ENCODE results near the gene PODN. TPM values are rescaled to one million over a fixed set of nuclear protein-coding genes. Genes with fewer than 3 reads are reported as not detected.
A peak's percentile ranks its signal among the peaks of the same experiment; 100 is the strongest.

PODN gene
- total RNA-seq, 2 experiments from 2014 or later = not detected

DNA sequence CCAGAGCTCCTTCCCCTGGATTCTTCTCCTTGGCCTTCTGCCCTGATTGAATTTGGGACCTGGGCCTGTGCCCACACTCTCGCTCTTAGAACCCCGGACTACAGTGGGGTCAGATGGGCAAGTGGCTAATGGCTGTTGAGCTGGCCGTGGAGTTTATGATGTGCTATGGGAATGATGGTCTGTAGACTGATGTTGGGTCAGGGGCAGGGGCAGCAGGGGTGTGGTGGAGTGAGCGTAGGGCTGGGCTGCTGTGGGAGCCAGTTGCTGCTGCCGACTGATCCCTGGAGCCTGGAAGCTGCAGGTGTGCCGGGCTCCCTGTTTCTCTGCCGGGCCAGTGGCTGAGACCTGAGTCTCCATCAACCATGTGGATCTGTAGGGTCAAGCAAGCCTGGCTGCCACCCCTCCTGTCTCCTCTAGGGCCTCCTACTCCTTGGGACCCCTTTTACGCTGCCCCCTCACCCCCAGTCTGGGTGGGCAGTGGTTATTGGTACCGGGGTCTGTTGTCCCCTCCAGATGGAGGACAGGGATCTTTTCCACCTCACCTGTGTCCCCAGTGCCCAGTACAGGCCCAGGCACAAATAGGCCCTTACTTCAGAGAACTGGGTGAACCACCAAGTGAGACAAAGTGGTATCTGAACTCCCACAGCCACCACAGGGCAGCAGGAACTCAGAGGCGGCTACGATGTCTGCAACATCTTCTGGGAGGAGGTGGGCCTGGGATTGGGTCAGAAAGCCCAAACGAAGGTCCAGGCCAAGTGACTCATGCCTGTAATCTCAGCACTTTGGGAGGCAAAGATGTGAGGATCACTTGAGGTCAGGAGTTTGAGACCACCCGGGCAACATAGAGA lies 5.1 kb downstream of the PODN start:
- no peaks in the 10 kb centered on the region for H3K36me3 Mint-ChIP-seq
- no peak for DNase-seq
- H3K4me3 Mint-ChIP-seq = no peak overlapping the region

DNA sequence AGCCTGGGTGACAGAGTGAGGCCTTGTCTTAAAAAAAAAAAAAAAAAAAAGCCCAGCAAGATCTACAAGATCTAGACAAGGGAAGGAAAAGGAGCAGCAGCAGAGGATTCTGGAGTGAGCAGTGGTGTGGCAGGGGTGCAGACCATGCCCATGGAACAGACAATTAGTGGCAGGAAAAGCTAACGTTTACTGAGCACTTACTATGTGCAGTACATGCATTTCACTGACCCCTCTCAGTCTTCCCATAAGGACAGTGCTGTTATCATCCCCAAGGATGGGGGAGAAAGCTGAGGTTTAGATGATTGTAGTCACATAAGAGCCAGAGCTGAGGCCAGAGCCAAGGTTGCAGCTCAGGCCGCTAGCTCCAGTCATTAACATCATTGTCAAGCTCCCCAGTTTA lies 5.9 kb downstream of the PODN start:
- Mint-ChIP-seq H3K27ac (no peak overlapping the region), H3K27me3 (peaks cover 20% of the 10 kb centered on the region), H3K4me1 (peaks cover 1% of the 10 kb centered on the region), H3K36me3 (no peaks in the 10 kb centered on the region), H3K9me3 (no peaks in the 10 kb centered on the region), H3K4me3 (no peak overlapping the region)
- DNase-seq = no peak

More for the DNA sequence above, 5.1 kb downstream of the PODN start:
- Mint-ChIP-seq H3K27me3 (peaks cover 25% of the 10 kb centered on the region), H3K27ac (no peak overlapping the region), H3K9me3 (no peaks in the 10 kb centered on the region), H3K4me1 (peaks cover 1% of the 10 kb centered on the region)

DNA sequence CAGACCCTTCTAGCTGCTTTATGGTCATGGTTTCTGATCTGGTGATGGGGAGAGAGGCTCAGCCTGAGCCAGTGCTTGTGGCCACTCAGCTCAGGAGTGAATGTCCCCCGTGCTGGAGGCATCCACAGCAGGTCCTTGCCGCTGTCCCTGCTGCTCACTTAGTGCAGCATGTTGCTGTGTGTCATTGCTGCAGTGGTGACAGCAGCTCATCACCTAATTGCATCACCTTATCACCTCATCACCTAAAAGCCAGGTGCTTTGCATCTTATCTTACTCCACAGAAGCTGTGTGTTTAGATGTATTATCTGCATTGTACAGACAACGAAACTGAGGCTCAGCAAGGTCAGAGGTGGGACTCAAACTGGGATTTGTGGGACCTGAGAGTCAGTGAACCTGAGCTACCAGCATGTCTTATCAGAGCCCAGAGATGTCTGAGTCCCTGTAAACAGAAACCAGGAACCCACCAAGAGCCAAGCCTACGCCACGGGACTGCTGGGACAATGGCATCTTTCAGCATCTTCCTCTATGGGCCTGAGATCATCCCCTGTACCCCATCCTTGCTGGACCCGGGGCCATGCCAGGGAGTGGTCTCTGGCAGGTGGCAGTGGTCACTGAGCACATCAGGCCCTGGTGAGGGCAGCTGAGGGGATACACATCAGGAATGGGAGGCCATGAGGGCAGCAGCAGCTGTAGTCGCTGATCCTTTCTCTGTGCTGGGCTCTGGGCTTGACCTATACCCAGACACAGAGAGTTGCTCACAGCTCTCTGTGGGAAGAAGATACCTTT lies 6.5 kb downstream of the PODN start:
- no peak for DNase-seq
- Mint-ChIP-seq H3K27me3 (peaks cover 14% of the 10 kb centered on the region), H3K27ac (no peak overlapping the region), H3K4me1 (no peaks in the 10 kb centered on the region), H3K4me3 (no peak overlapping the region), H3K9me3 (no peaks in the 10 kb centered on the region), H3K36me3 (no peaks in the 10 kb centered on the region)

DNA sequence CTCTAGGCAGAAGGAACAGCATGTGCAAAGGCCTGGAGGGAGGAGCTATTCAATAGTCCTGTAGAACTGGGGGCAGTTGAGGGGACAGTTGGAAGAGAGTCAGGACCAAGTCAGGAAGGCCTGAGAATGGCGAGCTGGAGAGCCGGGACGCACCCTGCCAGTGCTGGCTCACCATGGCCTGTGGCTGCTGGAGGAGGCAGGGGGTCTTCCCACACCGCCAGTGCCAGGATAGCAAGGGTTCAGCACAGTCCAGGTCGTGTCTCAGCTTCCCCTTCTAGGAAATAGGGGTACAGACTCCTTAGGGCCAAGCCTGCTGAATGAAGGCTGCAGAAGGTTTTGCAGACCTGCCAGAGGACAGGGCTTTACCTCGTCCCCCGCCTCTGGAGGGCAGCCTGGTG lies 7.3 kb downstream of the PODN start:
- Mint-ChIP-seq H3K4me3 (no peak overlapping the region), H3K9me3 (no peaks in the 10 kb centered on the region), H3K36me3 (no peaks in the 10 kb centered on the region), H3K27me3 (peaks cover 8% of the 10 kb centered on the region), H3K4me1 (no peaks in the 10 kb centered on the region), H3K27ac (no peak overlapping the region)
- no peak for DNase-seq

DNA sequence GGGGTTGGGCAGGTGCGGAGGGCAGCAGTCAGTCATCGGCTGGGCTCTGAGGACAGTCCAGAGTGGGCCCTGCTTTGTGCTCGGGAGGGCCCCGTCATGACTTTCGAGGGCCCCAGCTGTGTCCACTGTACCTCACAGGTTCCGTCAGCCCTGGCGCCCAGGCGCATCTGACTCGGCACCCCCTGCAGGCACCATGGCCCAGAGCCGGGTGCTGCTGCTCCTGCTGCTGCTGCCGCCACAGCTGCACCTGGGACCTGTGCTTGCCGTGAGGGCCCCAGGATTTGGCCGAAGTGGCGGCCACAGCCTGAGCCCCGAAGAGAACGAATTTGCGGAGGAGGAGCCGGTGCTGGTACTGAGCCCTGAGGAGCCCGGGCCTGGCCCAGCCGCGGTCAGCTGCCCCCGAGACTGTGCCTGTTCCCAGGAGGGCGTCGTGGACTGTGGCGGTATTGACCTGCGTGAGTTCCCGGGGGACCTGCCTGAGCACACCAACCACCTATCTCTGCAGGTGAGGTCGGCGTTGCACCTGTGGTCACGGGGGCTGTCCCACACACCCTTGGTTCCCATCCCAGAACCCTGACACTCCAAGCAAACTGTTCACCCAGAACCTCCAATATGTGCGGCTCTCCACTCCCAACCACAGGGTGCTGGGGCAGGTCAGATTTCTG lies 7.8 kb downstream of the PODN start:
- Mint-ChIP-seq H3K36me3 (no peaks in the 10 kb centered on the region), H3K27ac (no peak overlapping the region), H3K27me3 (peaks cover 8% of the 10 kb centered on the region), H3K9me3 (no peaks in the 10 kb centered on the region), H3K4me1 (no peaks in the 10 kb centered on the region), H3K4me3 (no peak overlapping the region)
- no peak for DNase-seq

DNA sequence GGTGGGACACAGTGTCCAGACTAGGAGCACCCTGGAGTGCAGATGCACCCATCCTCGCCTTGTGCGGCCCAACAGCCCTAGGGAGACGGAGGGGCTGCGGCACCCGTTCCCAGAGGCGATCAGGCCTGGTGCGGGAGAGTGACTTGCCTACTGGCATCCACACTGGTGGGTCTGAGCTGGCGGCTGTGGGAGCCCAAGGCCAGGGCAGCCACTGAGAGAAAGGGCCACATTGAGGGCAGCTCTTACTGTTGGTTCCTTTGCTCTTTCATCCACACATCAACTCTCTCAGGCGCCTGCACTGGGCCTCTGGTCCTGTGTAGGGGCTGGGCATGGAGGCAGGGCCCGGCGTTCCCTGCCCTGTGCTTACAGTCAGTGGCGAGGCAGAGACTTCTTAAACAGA lies 8.6 kb downstream of the PODN start:
- Mint-ChIP-seq H3K36me3 (no peaks in the 10 kb centered on the region), H3K27ac (no peak overlapping the region), H3K4me3 (no peak overlapping the region), H3K27me3 (peaks cover 8% of the 10 kb centered on the region), H3K4me1 (no peaks in the 10 kb centered on the region), H3K9me3 (no peaks in the 10 kb centered on the region)
- DNase-seq = no peak

DNA sequence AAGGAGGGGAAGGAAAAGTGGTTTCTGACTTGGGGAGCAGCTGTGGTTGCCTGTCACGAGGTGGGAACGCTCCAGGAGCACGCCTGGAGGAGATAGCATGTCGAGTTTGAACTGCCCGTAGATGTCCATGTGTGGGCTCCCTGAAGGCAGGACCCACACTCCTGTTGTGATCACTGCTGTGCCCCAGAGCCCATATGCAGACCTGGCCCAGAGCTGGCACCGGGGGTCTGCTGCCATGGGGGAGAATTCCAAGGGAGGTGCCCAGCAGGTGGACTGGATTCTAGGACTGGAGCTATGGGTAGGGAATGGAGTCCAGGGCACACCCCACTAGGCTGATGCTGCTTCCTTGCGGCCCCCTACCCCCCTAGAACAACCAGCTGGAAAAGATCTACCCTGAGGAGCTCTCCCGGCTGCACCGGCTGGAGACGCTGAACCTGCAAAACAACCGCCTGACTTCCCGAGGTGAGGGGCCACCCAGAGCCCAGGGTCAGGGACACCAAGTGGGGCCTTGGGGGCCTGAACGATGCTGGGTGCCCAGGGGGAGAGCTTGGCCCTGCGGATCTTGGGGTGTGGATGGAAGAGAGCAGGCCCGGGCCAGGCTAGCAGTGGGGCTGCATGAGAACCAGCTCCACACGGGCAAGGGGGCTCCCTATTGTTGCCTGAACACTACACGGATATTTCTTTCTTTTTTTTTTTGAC lies 9.3 kb downstream of the PODN start:
- H3K4me1 Mint-ChIP-seq = no peaks in the 10 kb centered on the region
- peaks cover 6% of the 10 kb centered on the region for H3K27me3 Mint-ChIP-seq
- H3K27ac Mint-ChIP-seq = no peak overlapping the region
- no peak for DNase-seq
- H3K9me3 Mint-ChIP-seq = no peaks in the 10 kb centered on the region
- H3K4me3 Mint-ChIP-seq = no peak overlapping the region
- H3K36me3 Mint-ChIP-seq = no peaks in the 10 kb centered on the region

DNA sequence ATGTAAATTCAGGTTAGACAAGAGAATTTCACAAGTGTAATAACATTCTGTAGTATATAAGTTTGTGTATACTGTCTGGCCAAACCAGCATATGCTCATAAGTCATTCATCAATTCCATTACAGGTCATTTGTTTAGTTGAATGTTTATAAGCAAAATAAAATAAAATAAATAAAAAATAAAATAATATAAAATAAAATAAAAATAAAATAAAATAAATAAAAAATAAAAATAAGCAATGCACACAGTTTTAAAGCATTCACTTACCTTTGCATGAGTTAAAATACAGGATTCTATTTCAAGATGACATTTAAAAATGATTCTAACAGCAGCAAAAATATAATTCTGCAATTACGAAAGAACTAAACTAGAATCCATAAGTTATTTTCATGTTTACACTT lies 9.9 kb downstream of the PODN start:
- H3K36me3 Mint-ChIP-seq = no peaks in the 10 kb centered on the region
- no peak overlapping the region for H3K27ac Mint-ChIP-seq
- no peaks in the 10 kb centered on the region for H3K9me3 Mint-ChIP-seq
- peaks cover under 1% of the 10 kb centered on the region for H3K27me3 Mint-ChIP-seq
- H3K4me3 Mint-ChIP-seq = no peak overlapping the region
- no peaks in the 10 kb centered on the region for H3K4me1 Mint-ChIP-seq
- DNase-seq = no peak

DNA sequence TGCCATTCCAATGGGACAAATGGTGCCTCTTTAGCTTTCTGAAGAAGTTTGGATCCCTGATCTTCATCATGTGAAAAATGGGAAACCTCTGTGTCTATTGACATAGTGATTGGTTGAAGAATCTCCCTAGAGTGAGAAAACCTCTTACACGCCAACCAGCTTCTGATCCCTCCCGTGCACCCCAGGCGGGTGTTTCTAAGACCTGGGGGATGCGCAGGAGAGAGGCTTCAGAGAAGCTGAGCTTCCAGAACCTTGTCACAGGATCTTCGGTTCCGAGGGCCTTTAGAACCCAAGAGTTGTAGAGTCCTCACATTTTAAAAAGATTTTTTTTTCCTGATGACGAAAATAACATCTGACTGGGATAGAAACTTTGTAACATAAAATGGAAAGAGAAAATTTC lies 11.3 kb downstream of the PODN start:
- Mint-ChIP-seq H3K27ac (no peak overlapping the region), H3K9me3 (no peaks in the 10 kb centered on the region), H3K36me3 (no peaks in the 10 kb centered on the region), H3K27me3 (no peaks in the 10 kb centered on the region), H3K4me1 (no peaks in the 10 kb centered on the region), H3K4me3 (no peak overlapping the region)
- DNase-seq = no peak

DNA sequence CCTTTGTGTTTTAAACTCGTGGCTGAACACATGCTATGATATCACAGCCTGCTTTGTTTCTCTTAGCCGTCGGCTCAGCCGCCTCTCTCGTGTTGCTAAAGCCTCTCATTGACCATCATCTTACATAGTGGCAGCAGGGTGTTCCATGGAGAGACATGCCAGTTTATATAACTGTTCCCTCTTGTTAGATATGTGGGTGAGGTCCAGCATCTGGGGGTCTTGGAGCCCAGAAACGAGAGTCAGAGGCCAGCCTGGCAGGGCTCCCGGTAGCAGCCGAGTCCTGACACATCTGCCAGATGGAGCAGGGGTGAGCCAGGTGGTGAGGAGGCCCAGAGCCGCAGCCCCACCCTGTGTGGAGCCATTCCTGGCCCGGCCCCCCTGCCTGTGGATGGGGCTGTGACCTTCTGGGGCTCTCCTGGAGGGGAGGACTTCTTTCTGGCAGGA lies 11.9 kb downstream of the PODN start:
- DNase-seq = no peak
- no peaks in the 10 kb centered on the region for H3K4me1 Mint-ChIP-seq
- no peak overlapping the region for H3K27ac Mint-ChIP-seq
- H3K4me3 Mint-ChIP-seq = no peak overlapping the region
- no peaks in the 10 kb centered on the region for H3K36me3 Mint-ChIP-seq
- H3K27me3 Mint-ChIP-seq = no peaks in the 10 kb centered on the region
- no peaks in the 10 kb centered on the region for H3K9me3 Mint-ChIP-seq

DNA sequence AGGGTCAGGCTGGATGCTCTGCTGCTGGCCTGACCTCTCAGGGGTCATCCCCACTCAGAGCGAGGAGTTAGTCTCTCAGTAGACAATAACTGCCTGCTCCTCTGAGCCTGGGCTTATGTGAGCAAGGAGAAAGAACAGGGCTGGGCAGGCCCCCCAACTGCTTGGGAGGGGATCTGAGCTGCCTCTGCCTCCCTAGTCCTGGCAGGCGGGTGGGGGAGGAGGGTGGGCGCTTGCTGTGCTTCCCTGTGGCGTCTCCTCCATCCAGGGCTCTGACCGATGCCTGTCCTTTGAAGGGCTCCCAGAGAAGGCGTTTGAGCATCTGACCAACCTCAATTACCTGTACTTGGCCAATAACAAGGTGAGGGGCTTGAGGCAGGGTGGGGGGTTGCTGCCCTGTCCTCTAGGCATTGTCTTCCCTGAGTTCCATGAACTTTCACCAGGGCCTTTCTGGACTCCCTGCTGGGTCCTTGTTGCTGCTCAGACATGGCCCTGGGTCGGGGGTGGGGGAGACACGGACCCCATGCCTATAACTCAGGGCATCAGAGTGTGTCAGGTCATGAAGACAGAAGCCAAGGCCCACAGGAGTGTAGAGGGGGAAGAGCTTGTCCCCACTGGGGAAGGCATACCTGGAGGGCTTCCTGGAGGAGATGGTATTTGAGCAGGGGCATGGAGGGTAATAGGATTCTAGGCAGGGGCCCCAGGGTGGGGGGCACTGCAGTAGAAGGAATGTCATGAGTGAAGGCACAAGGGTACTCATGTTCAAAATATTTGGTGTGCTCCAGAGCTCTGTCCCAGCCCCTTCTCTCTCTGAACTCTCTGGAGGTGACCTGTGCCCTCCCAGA lies 12.5 kb downstream of the PODN start:
- Mint-ChIP-seq H3K27me3 (no peaks in the 10 kb centered on the region), H3K27ac (no peak overlapping the region), H3K9me3 (no peaks in the 10 kb centered on the region), H3K4me3 (no peak overlapping the region), H3K4me1 (no peaks in the 10 kb centered on the region), H3K36me3 (no peaks in the 10 kb centered on the region)
- DNase-seq = no peak

DNA sequence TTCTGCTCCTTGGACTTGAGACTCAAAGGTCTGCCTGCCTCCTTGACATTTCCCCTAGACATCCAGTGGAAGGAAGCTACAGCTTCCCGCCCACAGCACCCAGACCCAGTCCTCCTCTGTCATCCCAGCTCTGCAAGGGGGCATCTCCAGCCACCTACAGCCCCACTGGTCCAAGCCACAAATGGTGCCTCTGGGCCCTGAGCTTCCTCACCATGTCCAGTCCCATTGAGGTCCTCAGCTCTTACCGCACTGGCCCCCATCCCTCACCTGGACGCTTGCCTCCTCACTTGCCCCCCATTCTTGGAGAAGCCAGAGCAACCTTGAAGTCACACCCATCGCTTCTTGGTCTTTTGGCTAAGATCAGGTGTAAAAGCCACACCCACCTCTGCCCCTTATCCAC lies 13.2 kb downstream of the PODN start:
- Mint-ChIP-seq H3K27me3 (no peaks in the 10 kb centered on the region), H3K4me3 (no peak overlapping the region), H3K27ac (peak overlapping the region; percentile 22), H3K9me3 (no peaks in the 10 kb centered on the region), H3K36me3 (no peaks in the 10 kb centered on the region), H3K4me1 (no peaks in the 10 kb centered on the region)
- no peak for DNase-seq

DNA sequence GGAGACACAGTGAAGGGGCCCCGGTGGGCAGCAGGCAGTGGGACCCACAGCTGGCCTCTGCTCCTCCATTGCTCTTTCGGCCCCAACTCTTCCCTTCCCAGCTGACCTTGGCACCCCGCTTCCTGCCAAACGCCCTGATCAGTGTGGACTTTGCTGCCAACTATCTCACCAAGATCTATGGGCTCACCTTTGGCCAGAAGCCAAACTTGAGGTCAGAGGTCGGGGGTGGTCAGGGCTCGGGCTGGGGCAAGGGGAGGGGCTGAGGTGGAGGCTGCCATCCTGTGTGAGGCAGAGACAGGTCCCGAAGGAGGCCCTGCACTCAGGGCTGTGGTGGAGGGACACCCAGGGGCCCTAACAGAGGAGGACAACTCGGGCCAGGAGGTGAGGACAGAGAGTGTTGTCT lies 13.7 kb downstream of the PODN start:
- no peaks in the 10 kb centered on the region for H3K4me1 Mint-ChIP-seq
- no peaks in the 10 kb centered on the region for H3K27me3 Mint-ChIP-seq
- H3K9me3 Mint-ChIP-seq = no peaks in the 10 kb centered on the region
- no peak for DNase-seq
- H3K27ac Mint-ChIP-seq = no peak overlapping the region
- H3K36me3 Mint-ChIP-seq = no peaks in the 10 kb centered on the region
- no peak overlapping the region for H3K4me3 Mint-ChIP-seq

DNA sequence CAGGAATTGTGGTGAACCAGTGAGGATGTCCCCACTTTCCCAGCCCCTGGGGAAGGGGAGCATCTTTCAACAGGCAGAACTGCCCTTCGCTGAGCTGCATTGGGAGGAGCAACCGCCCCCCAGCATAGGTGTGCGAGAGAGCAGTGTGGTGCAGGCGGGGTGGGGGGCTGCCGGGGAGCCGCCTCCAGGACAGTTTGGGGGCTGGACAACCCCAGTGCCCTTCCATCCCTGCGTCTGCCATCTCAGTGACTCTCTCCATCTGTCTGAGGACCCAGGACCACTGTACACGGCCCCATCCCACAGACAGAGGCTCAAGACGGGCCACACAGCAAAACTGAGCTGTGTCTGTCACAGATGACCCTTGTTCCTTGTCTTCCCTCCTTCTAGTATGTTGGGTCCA lies 14.2 kb downstream of the PODN start:
- Mint-ChIP-seq H3K27me3 (no peaks in the 10 kb centered on the region), H3K9me3 (no peaks in the 10 kb centered on the region), H3K36me3 (no peaks in the 10 kb centered on the region), H3K27ac (no peak overlapping the region), H3K4me3 (no peak overlapping the region), H3K4me1 (no peaks in the 10 kb centered on the region)
- no peak for DNase-seq
